Erythroblast (primary cell): ENCODE measurements around the gene CFAP68.

Source experiments
- GATA1 ChIP-seq: IDR thresholded peaks from 2 replicates; pipeline ENCODE4 v1.6.1; 2011; ENCODE audit warnings: low read depth, mild to moderate bottlenecking, control low read depth, low read length, moderate library complexity
- POLR2A ChIP-seq: IDR thresholded peaks from 2 replicates; pipeline ENCODE4 v1.6.1; 2011; ENCODE audit warnings: mild to moderate bottlenecking, low read length

DNA sequence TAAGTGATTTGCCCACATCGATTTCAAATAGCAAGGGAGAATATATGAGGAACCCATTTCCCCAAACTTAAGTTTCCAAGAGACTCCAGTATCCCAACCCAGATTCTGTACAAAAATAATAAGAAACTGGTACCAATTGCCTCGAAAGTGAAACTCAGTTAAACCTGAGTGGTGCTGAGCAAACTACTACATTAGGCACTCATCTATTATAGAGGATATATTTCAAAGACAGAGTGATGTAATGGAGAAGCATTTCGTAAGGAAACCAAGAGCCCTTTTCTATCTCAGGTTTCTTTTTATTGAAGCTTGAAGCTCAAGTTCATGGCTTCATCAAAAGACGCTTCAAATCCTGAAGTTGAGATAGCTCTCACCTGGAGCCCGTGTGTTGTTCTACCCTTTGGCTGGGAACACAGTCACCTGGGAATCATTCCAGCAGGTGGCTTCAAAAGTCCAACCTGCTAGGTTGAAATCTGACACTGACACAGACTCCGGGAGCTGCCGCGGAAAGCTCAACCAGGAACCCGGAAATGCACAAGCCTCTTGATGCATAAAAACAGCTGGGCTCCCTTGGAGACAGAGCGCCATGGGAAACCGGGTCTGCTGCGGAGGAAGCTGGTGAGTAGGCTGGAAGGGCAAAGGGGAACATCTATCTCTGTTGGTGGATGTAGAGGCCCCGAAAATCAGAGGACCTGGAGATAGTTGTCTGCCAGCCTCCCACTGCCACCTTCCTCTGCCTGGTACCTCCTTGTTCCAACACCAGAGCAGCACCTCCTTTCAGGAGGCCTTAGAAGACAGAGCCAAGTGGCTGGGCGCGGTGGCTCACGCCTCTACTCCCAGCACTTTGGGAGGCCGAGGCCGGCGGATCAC lies 39.3 kb downstream of the CFAP68 start, which contains the start of gene C11orf52:
- TF ChIP-seq POLR2A, result no peak
- TF ChIP-seq GATA1, result no peak
